Motor neuron (in vitro differentiated cells): ENCODE measurements around the gene NRXN3. TPM values are rescaled to one million over a fixed set of nuclear protein-coding genes. Genes with fewer than 3 reads are reported as not detected.

Experiments
- ATAC-seq, 8 experiments: fragments of 200-7000 bp; cut with Tn5 transposase; replicated peaks in 6 of 8; 2 replicates each; pipeline ENCODE4 v1.8.0; 2021; ENCODE audit warnings: mild to moderate bottlenecking in 8 of 8, moderate library complexity in 8 of 8
- H3K27ac ChIP-seq, 2 donors: fragments of 250-450 bp; sonication (Bioruptor Pico); 2 replicates each; pipeline ENCODE4 v1.9.0; 2021; ENCODE audit warnings: antibody characterized with exemption in 2 of 2, mild to moderate bottlenecking in 2 of 2, moderate library complexity in 1 of 2
- H3K4me1 ChIP-seq, 2 donors: fragments of 250-450 bp; sonication (Bioruptor Pico); replicated peaks in 1 of 2; 2 replicates each; pipeline ENCODE4 v1.6.1; 2021; ENCODE audit warnings: antibody characterized with exemption in 2 of 2, mild to moderate bottlenecking in 2 of 2, moderate library complexity in 1 of 2
- H3K4me3 ChIP-seq, 5 donors: fragments of 250-450 bp; sonication (Bioruptor Pico); 2 replicates each; pipeline ENCODE4 v1.9.0; 2021; ENCODE audit warnings: antibody characterized with exemption in 5 of 5, mild to moderate bottlenecking in 5 of 5, moderate library complexity in 4 of 5
- whole genome bisulfite sequencing, 10 experiments: fragments of 450-650 bp; shearing (Covaris generic); methylation state at CpG; one replicate each; pipeline ENCODE4 v1.0.0; 2022; 5-methylcytosine and 5-hydroxymethylcytosine counted together
- in situ Hi-C, 9 experiments: fragments of 400-800 bp; cut with MboI; loops; one replicate each; pipeline ENCODE4 v1.15.0; 2021; ENCODE audit warnings: low sequenced_read_pairs in 9 of 9, low pct_unique_long_range_greater_than_20kb in 2 of 9; ENCODE audit not compliant: unreplicated experiment in 9 of 9
- total RNA-seq, 8 experiments: library from RNA; unstranded; fragments of 300-600 nt; gene quantifications; 2 replicates each; pipeline versions ENCODE4 v1.2.3 to v1.2.4, GENCODE V29; 2022

Gene NRXN3
- total RNA-seq, 8 experiments from 2014 or later: 1.1 to 16.5 (median 12.9) TPM

DNA sequence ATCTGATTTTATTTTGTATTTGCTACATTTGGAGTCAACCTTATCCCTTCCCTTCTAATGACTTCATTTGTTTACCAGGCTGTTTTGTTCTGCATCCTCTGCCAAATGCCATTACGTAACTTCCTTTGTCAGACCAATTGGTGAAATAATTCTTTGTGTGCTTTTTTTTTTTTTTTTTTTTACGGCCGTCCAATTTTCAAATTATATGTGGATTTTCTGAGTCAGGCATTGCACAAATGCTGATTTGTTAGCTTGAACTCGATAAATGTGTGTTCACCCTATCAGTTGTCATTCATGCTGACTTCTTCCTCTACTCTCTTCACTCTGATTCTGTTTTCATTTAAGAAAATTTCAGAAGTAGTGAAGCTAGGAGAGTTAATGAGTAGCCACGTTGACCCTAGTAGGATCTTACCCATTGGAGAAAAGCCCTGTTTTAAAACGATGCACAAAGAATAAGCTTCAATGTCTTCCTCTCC lies 1654.9 kb downstream of the NRXN3 start:
- WGBS, 10 experiments: 4 to 80% (median 46%) methylated on average over 1 to 6 of the region's 6 CpGs
- ATAC-seq: peak in 2 of 8 experiments; percentile 36 to 48
- in situ Hi-C loops: no loop called here
- Histone ChIP-seq H3K27ac (no peak overlapping the region), H3K4me1 (peaks cover 12 to 14% of the 10 kb centered on the region in 2 donors), H3K4me3 (no peak overlapping the region)

DNA sequence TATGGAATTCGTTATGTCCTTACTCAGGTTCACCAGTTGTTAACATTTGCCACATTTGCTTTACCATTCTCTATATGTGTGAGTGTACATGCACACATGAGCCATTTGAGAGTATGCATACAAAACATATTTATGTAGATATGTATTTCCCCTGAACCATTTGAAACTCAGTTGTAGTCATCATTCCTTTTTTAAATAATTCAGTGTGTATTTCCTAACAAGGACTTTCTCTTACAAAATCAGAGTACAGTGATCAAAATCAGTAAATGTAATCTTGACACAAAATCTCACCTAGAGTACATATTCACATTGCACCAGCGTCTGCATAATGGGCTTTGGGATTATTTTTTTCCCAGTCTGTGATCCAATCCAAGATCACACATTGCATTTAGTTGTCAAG lies 1656.2 kb downstream of the NRXN3 start:
- peak in 1 of 8 experiments; percentile 63 for ATAC-seq
- 0 to 100% (median 62%) methylated on average over 1 to 2 of the region's 2 CpGs for WGBS, 10 experiments
- Histone ChIP-seq H3K4me3 (no peak overlapping the region), H3K4me1 (peaks cover 10 to 13% of the 10 kb centered on the region in 2 donors), H3K27ac (no peak overlapping the region)
- in situ Hi-C loops: no loop called here

- H3K27ac ChIP-seq: no peak overlapping the region
- in situ Hi-C loops: no loop called here
- 16 to 86% (median 64%) methylated on average over 1 to 3 of the region's 3 CpGs for WGBS, 10 experiments
- H3K4me1 ChIP-seq: peaks cover 13 to 14% of the 10 kb centered on the region in 2 donors
- peak in 4 of 8 experiments; percentile 44 to 73 (median 72) for ATAC-seq
- H3K4me3 ChIP-seq: no peak overlapping the region
Measured at GRCh38 chr14:79829405-79830166, 1659.4 kb downstream of the NRXN3 start.

GRCh38 chr14:79831195-79831892 lies 1661.2 kb downstream of the NRXN3 start:
- Histone ChIP-seq H3K4me3 (no peak overlapping the region), H3K27ac (no peak overlapping the region), H3K4me1 (peaks cover 13 to 14% of the 10 kb centered on the region in 2 donors)
- in situ Hi-C loops: no loop called here
- peak in 1 of 8 experiments; percentile 86 for ATAC-seq
- 22 to 100% (median 84%) methylated on average over 2 to 10 of the region's 10 CpGs for WGBS, 10 experiments

GRCh38 chr14:79833781-79834180 lies 1663.6 kb downstream of the NRXN3 start:
- in situ Hi-C loops: no loop called here
- no peak overlapping the region for H3K4me3 ChIP-seq
- 0 to 100% (median 74%) methylated on average over 2 to 3 of the region's 3 CpGs for WGBS, 10 experiments
- H3K27ac ChIP-seq: no peak overlapping the region
- H3K4me1 ChIP-seq: peaks cover 13 to 14% of the 10 kb centered on the region in 2 donors
- ATAC-seq: no peak

GRCh38 chr14:79834868-79835267 lies 1664.7 kb downstream of the NRXN3 start:
- peaks cover 4 to 8% of the 10 kb centered on the region in 2 donors for H3K4me1 ChIP-seq
- ATAC-seq: no peak
- H3K4me3 ChIP-seq: no peak overlapping the region
- no peak overlapping the region for H3K27ac ChIP-seq
- 48 to 100% (median 77%) methylated on average over 1 to 6 of the region's 6 CpGs for WGBS, 10 experiments
- in situ Hi-C loops: no loop called here

- H3K27ac ChIP-seq: no peak overlapping the region
- in situ Hi-C loops: no loop called here
- H3K4me1 ChIP-seq: peaks cover 5 to 7% of the 10 kb centered on the region in 2 donors
- no peak overlapping the region for H3K4me3 ChIP-seq
- no peak for ATAC-seq
- WGBS, 10 experiments: 14 to 100% (median 88%) methylated on average over 1 of the region's 1 CpG; no CpG with 5 or more reads in 3 of the 10 experiments
Measured at GRCh38 chr14:79836577-79836976, 1666.4 kb downstream of the NRXN3 start.

DNA sequence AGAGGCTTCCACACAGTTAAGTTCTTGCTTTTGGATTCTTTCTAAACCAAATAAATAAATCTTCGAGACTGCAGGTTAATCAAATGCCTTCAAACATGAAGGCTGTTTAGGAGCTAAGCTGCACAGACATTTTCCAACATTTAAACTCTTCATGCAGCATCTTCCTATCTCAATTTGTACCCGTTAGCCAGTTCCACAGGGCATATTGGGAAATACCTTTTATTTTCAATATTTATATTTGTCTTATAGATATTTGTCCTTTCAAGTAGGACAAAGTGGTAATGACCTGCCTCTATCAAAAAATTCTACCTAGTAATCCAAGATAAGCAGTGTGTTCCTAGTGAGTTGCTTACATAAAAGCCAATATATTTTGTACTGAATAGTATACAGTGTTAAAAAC lies 1667.5 kb downstream of the NRXN3 start:
- in situ Hi-C loops: no loop called here
- no peak overlapping the region for H3K4me3 ChIP-seq
- no peak overlapping the region for H3K27ac ChIP-seq
- peaks cover 6 to 9% of the 10 kb centered on the region in 2 donors for H3K4me1 ChIP-seq
- no peak for ATAC-seq
- 16 to 100% (median 84%) methylated on average over 1 to 2 of the region's 2 CpGs for WGBS, 10 experiments

GRCh38 chr14:79840103-79840502 lies 1669.9 kb downstream of the NRXN3 start:
- no peak overlapping the region for H3K4me3 ChIP-seq
- no peak overlapping the region for H3K27ac ChIP-seq
- peaks cover 6 to 9% of the 10 kb centered on the region in 2 donors for H3K4me1 ChIP-seq
- in situ Hi-C loops: no loop called here
- ATAC-seq: no peak

DNA sequence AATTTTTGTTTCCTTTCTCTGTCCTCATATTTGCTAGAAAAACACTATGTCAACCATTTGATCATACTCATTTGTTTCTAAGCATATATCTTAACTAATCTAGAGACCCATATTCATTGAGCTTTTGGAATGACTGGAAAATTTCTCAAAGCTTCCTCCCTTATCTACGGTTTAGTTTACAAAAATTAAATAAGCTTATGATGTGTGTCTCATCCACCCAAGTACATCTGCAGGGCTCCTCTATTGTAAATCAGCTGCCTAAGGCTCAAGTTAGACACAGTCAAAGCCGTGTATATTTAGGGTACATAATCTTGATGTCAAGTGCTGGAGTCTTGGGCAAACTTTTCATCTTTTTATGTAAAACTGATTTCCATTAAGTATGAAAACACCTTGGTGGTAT lies 1670.7 kb downstream of the NRXN3 start:
- Histone ChIP-seq H3K27ac (no peak overlapping the region), H3K4me3 (no peak overlapping the region), H3K4me1 (peaks cover 6 to 9% of the 10 kb centered on the region in 2 donors)
- WGBS, 10 experiments: 0 to 100% (median 50%) methylated on average over 1 to 2 of the region's 2 CpGs; no CpG with 5 or more reads in 1 of the 10 experiments
- in situ Hi-C loops: no loop called here
- peak in 3 of 8 experiments; percentile 63 to 71 (median 65) for ATAC-seq

GRCh38 chr14:79841433-79841832 lies 1671.3 kb downstream of the NRXN3 start:
- in situ Hi-C loops: no loop called here
- 17 to 100% (median 63%) methylated on average over 1 to 3 of the region's 3 CpGs; no CpG with 5 or more reads in 1 of the 10 experiments for WGBS, 10 experiments
- Histone ChIP-seq H3K27ac (no peak overlapping the region), H3K4me3 (no peak overlapping the region), H3K4me1 (peaks cover 6 to 9% of the 10 kb centered on the region in 2 donors)
- peak in 1 of 8 experiments; percentile 70 for ATAC-seq

DNA sequence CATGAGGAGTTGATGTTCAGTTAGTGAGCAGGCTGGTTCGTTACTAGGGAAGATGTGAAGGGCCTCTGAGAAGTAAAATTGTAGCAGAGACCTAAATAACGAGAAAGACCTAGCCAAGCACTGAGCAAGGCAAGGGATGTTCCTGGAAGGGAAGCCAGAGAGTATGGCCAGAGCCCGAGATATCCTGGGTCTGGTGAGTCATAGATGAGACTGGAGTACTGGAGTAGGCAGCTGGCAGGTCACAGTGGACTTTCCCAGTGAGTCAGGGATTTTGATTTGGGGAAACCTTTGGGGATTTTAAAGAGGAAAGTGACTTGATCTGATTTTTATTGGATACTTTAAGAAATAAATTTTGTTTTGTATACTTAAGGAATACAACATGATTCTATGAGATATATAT lies 1672.1 kb downstream of the NRXN3 start:
- no peak overlapping the region for H3K4me3 ChIP-seq
- H3K27ac ChIP-seq: no peak overlapping the region
- 4 to 100% (median 93%) methylated on average over 1 to 3 of the region's 3 CpGs; no CpG with 5 or more reads in 1 of the 10 experiments for WGBS, 10 experiments
- ATAC-seq: peak in 4 of 8 experiments; percentile 43 to 93 (median 76)
- in situ Hi-C loops: no loop called here
- peaks cover 6 to 9% of the 10 kb centered on the region in 2 donors for H3K4me1 ChIP-seq

- 20 to 89% (median 25%) methylated on average over 1 to 8 of the region's 8 CpGs for WGBS, 10 experiments
- in situ Hi-C loops: no loop called here
- ATAC-seq: peak in 7 of 8 experiments; percentile 33 to 77 (median 60)
- no peak overlapping the region for H3K27ac ChIP-seq
- peaks cover 4 to 6% of the 10 kb centered on the region in 2 donors for H3K4me1 ChIP-seq
- H3K4me3 ChIP-seq: no peak overlapping the region
Measured at GRCh38 chr14:79852950-79853744, 1683.0 kb downstream of the NRXN3 start.
